ENCODE results near the gene NOS3.

DNA sequence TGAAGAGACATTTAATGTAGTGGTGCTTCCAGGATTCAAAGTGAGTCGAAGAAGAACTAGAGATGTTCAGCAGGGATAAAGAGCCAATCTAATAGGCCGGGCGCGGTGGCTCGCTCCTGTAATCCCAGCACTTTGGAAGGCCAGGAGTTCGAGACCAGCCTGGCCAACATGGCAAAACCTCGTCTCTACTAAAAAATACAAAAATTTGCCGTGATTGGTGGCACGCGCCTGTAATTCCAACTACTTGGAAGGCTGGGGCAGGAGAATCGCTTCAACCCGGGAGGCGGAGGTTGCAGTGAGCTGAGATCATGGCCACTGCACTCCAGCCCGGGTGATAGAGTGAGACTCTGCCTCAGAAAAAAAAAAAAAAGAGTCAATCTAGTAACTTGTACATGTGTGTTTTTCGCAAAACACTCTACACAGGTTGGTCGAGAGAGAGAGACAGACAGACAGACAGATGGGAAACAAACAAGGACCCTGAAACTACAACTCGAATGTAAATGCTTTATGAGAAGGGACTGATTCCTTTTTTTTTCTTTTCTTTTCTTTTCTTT is 38.2 kb downstream of the NOS3 start:
- TF ChIP-seq, protein P1, sequence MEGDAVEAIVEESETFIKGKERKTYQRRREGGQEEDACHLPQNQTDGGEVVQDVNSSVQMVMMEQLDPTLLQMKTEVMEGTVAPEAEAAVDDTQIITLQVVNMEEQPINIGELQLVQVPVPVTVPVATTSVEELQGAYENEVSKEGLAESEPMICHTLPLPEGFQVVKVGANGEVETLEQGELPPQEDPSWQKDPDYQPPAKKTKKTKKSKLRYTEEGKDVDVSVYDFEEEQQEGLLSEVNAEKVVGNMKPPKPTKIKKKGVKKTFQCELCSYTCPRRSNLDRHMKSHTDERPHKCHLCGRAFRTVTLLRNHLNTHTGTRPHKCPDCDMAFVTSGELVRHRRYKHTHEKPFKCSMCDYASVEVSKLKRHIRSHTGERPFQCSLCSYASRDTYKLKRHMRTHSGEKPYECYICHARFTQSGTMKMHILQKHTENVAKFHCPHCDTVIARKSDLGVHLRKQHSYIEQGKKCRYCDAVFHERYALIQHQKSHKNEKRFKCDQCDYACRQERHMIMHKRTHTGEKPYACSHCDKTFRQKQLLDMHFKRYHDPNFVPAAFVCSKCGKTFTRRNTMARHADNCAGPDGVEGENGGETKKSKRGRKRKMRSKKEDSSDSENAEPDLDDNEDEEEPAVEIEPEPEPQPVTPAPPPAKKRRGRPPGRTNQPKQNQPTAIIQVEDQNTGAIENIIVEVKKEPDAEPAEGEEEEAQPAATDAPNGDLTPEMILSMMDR (IDR thresholded peaks at IDR 0.05): no peak
- no peak for TF ChIP-seq POLR2A (IDR thresholded peaks at IDR 0.05)

All from uterus (tissue), 2 donors.